ENCODE measurements around the gene EFR3B. TPM values are rescaled to one million over a fixed set of nuclear protein-coding genes. Genes with fewer than 3 reads are reported as not detected.
"Not testable (repeated sequence)": the region's sequence is repeated elsewhere in the genome, so short reads cannot be mapped to it uniquely, and the experiment has no call there.

The EFR3B gene
- total RNA-seq, 1 experiment from 2014 or later = 7.0 TPM

DNA sequence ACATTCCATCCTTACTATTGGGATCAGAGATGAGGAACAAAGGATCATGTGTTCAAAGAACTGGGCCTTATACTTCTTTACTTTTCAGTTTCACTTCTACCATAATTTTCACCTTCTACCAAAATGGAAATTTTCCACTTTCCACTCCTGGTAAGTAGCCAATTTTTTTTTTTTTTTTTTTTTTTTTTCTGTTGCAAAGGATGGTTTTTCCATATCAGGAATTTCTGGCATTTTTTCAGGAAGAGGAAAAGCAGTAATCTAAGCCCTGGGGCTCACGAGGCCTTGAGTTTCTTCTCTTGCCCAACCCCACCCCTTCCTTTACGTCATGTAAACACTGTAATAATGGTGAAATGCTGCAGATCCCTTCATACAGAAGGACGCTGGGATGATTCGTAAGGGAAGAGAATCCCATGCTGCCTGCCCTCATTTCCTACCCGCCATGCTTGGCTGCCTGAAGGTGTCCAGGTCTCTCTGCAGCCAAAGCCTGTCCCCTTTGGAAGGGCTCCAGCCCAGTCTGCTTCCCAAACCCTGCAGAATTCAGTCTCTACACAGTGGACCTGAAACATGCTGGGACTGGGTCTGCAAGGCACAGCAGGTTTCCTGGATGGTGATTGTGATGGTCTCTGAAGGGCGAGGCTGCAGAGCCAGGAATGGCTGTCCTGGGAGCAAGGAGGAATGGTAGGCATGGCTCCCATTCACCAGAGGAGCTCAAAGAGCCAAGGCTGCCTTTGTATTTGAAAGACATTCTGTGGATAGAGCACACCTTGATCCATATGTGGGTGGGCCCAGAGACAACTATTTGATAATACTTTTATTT lies 57.0 kb downstream of the EFR3B start:
- H2AFZ ChIP-seq (ENCODE audit: low read length) = no peak overlapping the region
- H3K14ac ChIP-seq (ENCODE audit: insufficient read depth, low read length) = no peak overlapping the region
- H2BK5ac ChIP-seq (ENCODE audit: insufficient read length, low read length) = no peak overlapping the region
- Mint-ChIP-seq H3K4me3 (no peak overlapping the region), H3K27me3 (ENCODE audit: low read depth) (no peaks in the 10 kb centered on the region), H3K36me3 (ENCODE audit: insufficient read depth in 1 of 3, low read depth in 3 of 3) (peaks cover 7 to 19% (median 10%) of the 10 kb centered on the region in 3 experiments), H3K9me3 (no peaks in the 10 kb centered on the region), H3K4me1 (peaks cover 20 to 21% of the 10 kb centered on the region in 2 experiments), H3K27ac (peak overlapping the region in 2 of 3 experiments; percentile 81 to 88; a peak in 5 of 7 replicates)
- H2AK5ac ChIP-seq (ENCODE audit: insufficient read length, low read length) = no peak overlapping the region
- no peak overlapping the region for H2BK20ac ChIP-seq (ENCODE audit: low read depth, low read length, poor library complexity, severe bottlenecking)
- H3K4me1 ChIP-seq (ENCODE audit: insufficient read depth, low read length) = peaks cover 5% of the 10 kb centered on the region; the same call in 1 of the 2 replicates
- no peak overlapping the region for H3T11ph ChIP-seq (ENCODE audit: low read length)
- H3K27me3 ChIP-seq (ENCODE audit: insufficient read depth, low read length) = no peaks in the 10 kb centered on the region
- H4K5ac ChIP-seq (ENCODE audit: insufficient read length, low read depth, low read length) = no peak overlapping the region
- DNase-seq = no peak
- no peak overlapping the region for H3K4me2 ChIP-seq (ENCODE audit: insufficient read depth, insufficient read length, low read length)
- no peaks in the 10 kb centered on the region for H3K9me3 ChIP-seq (ENCODE audit: control insufficient read depth, low read depth, low read length)
- H2BK12ac ChIP-seq (ENCODE audit: insufficient read length, low read depth, low read length) = no peak overlapping the region
- H3K56ac ChIP-seq (ENCODE audit: insufficient read length, low read depth, low read length) = no peak overlapping the region
- no peaks in the 10 kb centered on the region for H3K79me1 ChIP-seq (ENCODE audit: insufficient read depth, low read depth, low read length, poor library complexity, severe bottlenecking)
- H2BK15ac ChIP-seq (ENCODE audit: low read depth, low read length) = no peak overlapping the region
- WGBS (ENCODE audit: extremely low coverage, insufficient read length, low lambda C conversion rate) = no CpG with 5 or more reads among the region's 6 CpGs
- no peak overlapping the region for H4K8ac ChIP-seq (replicated peaks; ENCODE audit: insufficient read length, low read depth, low read length)
- TF ChIP-seq, protein P1, sequence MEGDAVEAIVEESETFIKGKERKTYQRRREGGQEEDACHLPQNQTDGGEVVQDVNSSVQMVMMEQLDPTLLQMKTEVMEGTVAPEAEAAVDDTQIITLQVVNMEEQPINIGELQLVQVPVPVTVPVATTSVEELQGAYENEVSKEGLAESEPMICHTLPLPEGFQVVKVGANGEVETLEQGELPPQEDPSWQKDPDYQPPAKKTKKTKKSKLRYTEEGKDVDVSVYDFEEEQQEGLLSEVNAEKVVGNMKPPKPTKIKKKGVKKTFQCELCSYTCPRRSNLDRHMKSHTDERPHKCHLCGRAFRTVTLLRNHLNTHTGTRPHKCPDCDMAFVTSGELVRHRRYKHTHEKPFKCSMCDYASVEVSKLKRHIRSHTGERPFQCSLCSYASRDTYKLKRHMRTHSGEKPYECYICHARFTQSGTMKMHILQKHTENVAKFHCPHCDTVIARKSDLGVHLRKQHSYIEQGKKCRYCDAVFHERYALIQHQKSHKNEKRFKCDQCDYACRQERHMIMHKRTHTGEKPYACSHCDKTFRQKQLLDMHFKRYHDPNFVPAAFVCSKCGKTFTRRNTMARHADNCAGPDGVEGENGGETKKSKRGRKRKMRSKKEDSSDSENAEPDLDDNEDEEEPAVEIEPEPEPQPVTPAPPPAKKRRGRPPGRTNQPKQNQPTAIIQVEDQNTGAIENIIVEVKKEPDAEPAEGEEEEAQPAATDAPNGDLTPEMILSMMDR (conservative IDR thresholded peaks at IDR 0.05) = no peak
- no peak overlapping the region for H3K4ac ChIP-seq (ENCODE audit: low read depth, low read length)
- no peak overlapping the region for H3K18ac ChIP-seq (ENCODE audit: insufficient read length, low read depth, low read length)
- no peaks in the 10 kb centered on the region for H3K79me2 ChIP-seq (ENCODE audit: insufficient read depth, low read length)
- no peak overlapping the region for H2BK120ac ChIP-seq (ENCODE audit: low read depth, low read length, poor library complexity, severe bottlenecking)
- no peak overlapping the region for H3K23ac ChIP-seq (ENCODE audit: insufficient read length, low read depth, low read length)
- H4K20me1 ChIP-seq (ENCODE audit: control insufficient read depth, insufficient read depth, insufficient read length) = no peaks in the 10 kb centered on the region
- no peak overlapping the region for H3K27ac ChIP-seq (ENCODE audit: insufficient read length, low read depth, low read length)
- H3K9ac ChIP-seq (ENCODE audit: extremely low read depth, insufficient read length, low read length) = no peak overlapping the region
- H3K23me2 ChIP-seq (ENCODE audit: insufficient read length, low read depth, low read length, poor library complexity, severe bottlenecking) = peaks cover 3% of the 10 kb centered on the region
- no peak overlapping the region for H4K91ac ChIP-seq (ENCODE audit: insufficient read length, low read depth, low read length)

DNA sequence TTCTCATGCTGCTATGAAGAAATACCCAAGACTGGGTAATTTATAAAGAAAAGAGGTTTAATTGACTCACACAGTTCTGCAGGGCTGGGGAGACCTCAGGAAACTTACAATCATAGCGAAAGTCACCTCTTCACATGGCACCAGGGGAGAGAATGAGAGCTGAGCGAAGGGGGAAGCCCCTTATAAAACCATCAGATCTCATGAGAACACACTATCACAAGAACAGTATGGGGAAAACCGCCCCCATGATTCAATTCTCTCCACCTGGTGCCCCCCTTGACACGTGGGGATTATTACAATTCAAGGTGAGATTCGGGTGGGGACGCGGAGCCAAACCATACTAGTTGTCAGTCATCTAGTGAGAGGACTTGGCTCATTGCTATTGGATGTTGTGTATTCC lies 60.5 kb downstream of the EFR3B start:
- H3K9ac ChIP-seq (ENCODE audit: extremely low read depth, insufficient read length, low read length); H2BK20ac ChIP-seq (ENCODE audit: low read depth, low read length, poor library complexity, severe bottlenecking); H2BK120ac ChIP-seq (ENCODE audit: low read depth, low read length, poor library complexity, severe bottlenecking); H3K27me3 Mint-ChIP-seq (ENCODE audit: low read depth); H3K9me3 Mint-ChIP-seq; H2BK12ac ChIP-seq (ENCODE audit: insufficient read length, low read depth, low read length); H3K4me2 ChIP-seq (ENCODE audit: insufficient read depth, insufficient read length, low read length); H3K23me2 ChIP-seq (ENCODE audit: insufficient read length, low read depth, low read length, poor library complexity, severe bottlenecking); H3K27me3 ChIP-seq (ENCODE audit: insufficient read depth, low read length); H3K4me1 ChIP-seq (ENCODE audit: insufficient read depth, low read length); DNase-seq; H3K18ac ChIP-seq (ENCODE audit: insufficient read length, low read depth, low read length); H2AFZ ChIP-seq (ENCODE audit: low read length); H3K79me1 ChIP-seq (ENCODE audit: insufficient read depth, low read depth, low read length, poor library complexity, severe bottlenecking); H3K27ac Mint-ChIP-seq; H2BK15ac ChIP-seq (ENCODE audit: low read depth, low read length); H3K14ac ChIP-seq (ENCODE audit: insufficient read depth, low read length); H4K91ac ChIP-seq (ENCODE audit: insufficient read length, low read depth, low read length); H3K9me3 ChIP-seq (ENCODE audit: control insufficient read depth, low read depth, low read length); H3K4me3 Mint-ChIP-seq; H2BK5ac ChIP-seq (ENCODE audit: insufficient read length, low read length); H3T11ph ChIP-seq (ENCODE audit: low read length); H4K5ac ChIP-seq (ENCODE audit: insufficient read length, low read depth, low read length); H2AK5ac ChIP-seq (ENCODE audit: insufficient read length, low read length); H4K20me1 ChIP-seq (ENCODE audit: control insufficient read depth, insufficient read depth, insufficient read length); H3K79me2 ChIP-seq (ENCODE audit: insufficient read depth, low read length); H3K36me3 Mint-ChIP-seq (ENCODE audit: insufficient read depth in 1 of 3, low read depth in 3 of 3); H3K23ac ChIP-seq (ENCODE audit: insufficient read length, low read depth, low read length); H4K8ac ChIP-seq (replicated peaks; ENCODE audit: insufficient read length, low read depth, low read length); H3K56ac ChIP-seq (ENCODE audit: insufficient read length, low read depth, low read length); H3K27ac ChIP-seq (ENCODE audit: insufficient read length, low read depth, low read length); H3K4ac ChIP-seq (ENCODE audit: low read depth, low read length): not testable (repeated sequence)
- WGBS (ENCODE audit: extremely low coverage, insufficient read length, low lambda C conversion rate) = no CpG with 5 or more reads among the region's 7 CpGs
- H3K4me1 Mint-ChIP-seq = peaks cover 17 to 26% of the 10 kb centered on the region in 2 experiments
